ENCODE results near the gene RAMACL. TPM values are rescaled to one million over a fixed set of nuclear protein-coding genes. Genes with fewer than 3 reads are reported as not detected.

Gene RAMACL
- total RNA-seq, 1 experiment from 2014 or later, result 0.28 TPM

GRCh38 chr6:166587631-166588413, 1.3 kb upstream of the RAMACL start:
- H4K5ac ChIP-seq (ENCODE audit: insufficient read length, low read depth, low read length), result no peak overlapping the region
- H3K79me2 ChIP-seq (ENCODE audit: insufficient read depth, low read length), result 0 out of 2 replicates have a peak, but pooled peaks cover 2% of the 10 kb centered on the region
- whole genome bisulfite sequencing (ENCODE audit: extremely low coverage, insufficient read length, low lambda C conversion rate), result no CpG with 5 or more reads among the region's 10 CpGs
- no peak overlapping the region for H4K8ac ChIP-seq (replicated peaks; ENCODE audit: insufficient read length, low read depth, low read length)
- no peak overlapping the region for H3K9ac ChIP-seq (ENCODE audit: extremely low read depth, insufficient read length, low read length)
- peaks cover 3% of the 10 kb centered on the region; the same call in 1 of the 2 replicates for H3K4me1 ChIP-seq (ENCODE audit: insufficient read depth, low read length)
- H2AK5ac ChIP-seq (ENCODE audit: insufficient read length, low read length), result no peak overlapping the region
- H2BK15ac ChIP-seq (ENCODE audit: low read depth, low read length), result no peak overlapping the region
- no peaks in the 10 kb centered on the region for H4K20me1 ChIP-seq (ENCODE audit: control insufficient read depth, insufficient read depth, insufficient read length)
- H3K18ac ChIP-seq (ENCODE audit: insufficient read length, low read depth, low read length), result no peak overlapping the region
- H3K14ac ChIP-seq (ENCODE audit: insufficient read depth, low read length), result no peak overlapping the region
- Mint-ChIP-seq H3K4me1 (peaks cover 27 to 29% of the 10 kb centered on the region in 2 experiments), H3K36me3 (ENCODE audit: insufficient read depth in 1 of 3, low read depth in 3 of 3) (no peaks in the 10 kb centered on the region), H3K27me3 (ENCODE audit: low read depth) (no peaks in the 10 kb centered on the region), H3K9me3 (no peaks in the 10 kb centered on the region), H3K27ac (no peak overlapping the region), H3K4me3 (no peak overlapping the region)
- H3K9me3 ChIP-seq (ENCODE audit: control insufficient read depth, low read depth, low read length), result no peaks in the 10 kb centered on the region
- H3K4ac ChIP-seq (ENCODE audit: low read depth, low read length), result no peak overlapping the region
- H2BK12ac ChIP-seq (ENCODE audit: insufficient read length, low read depth, low read length), result no peak overlapping the region
- peaks cover 2% of the 10 kb centered on the region for H3K79me1 ChIP-seq (ENCODE audit: insufficient read depth, low read depth, low read length, poor library complexity, severe bottlenecking)
- H4K91ac ChIP-seq (ENCODE audit: insufficient read length, low read depth, low read length), result no peak overlapping the region
- H2AFZ ChIP-seq (ENCODE audit: low read length), result no peak overlapping the region
- no peaks in the 10 kb centered on the region for H3K23me2 ChIP-seq (ENCODE audit: insufficient read length, low read depth, low read length, poor library complexity, severe bottlenecking)
- no peak overlapping the region for H2BK20ac ChIP-seq (ENCODE audit: low read depth, low read length, poor library complexity, severe bottlenecking)
- no peak overlapping the region for H2BK5ac ChIP-seq (ENCODE audit: insufficient read length, low read length)
- no peaks in the 10 kb centered on the region for H3K27me3 ChIP-seq (ENCODE audit: insufficient read depth, low read length)
- H2BK120ac ChIP-seq (ENCODE audit: low read depth, low read length, poor library complexity, severe bottlenecking), result no peak overlapping the region
- no peak overlapping the region for H3K4me2 ChIP-seq (ENCODE audit: insufficient read depth, insufficient read length, low read length)
- H3T11ph ChIP-seq (ENCODE audit: low read length), result no peak overlapping the region
- no peak overlapping the region for H3K27ac ChIP-seq (ENCODE audit: insufficient read length, low read depth, low read length)
- no peak for TF ChIP-seq CTCF (conservative IDR thresholded peaks at IDR 0.05)
- DNase-seq, result no peak
- no peak overlapping the region for H3K56ac ChIP-seq (ENCODE audit: insufficient read length, low read depth, low read length)
- no peak overlapping the region for H3K23ac ChIP-seq (ENCODE audit: insufficient read length, low read depth, low read length)

Measured in H9 (cell line).